ENCODE results near the gene GPATCH2. TPM values are rescaled to one million over a fixed set of nuclear protein-coding genes. Genes with fewer than 3 reads are reported as not detected.

Gene GPATCH2
- total and polyA plus RNA-seq, 10 of the 15 experiments (the other 5 are each of a cell fraction or from before 2014, with no cell fraction given): 3.2 to 12.2 (median 5.4) TPM

GRCh38 chr1:217494767-217495166 lies 136.1 kb downstream of the GPATCH2 start:
- H3K27ac ChIP-seq (ENCODE audit: control insufficient read depth, insufficient read depth): no peak overlapping the region
- CTCF ChIA-PET: no interaction called here
- H3K79me2 ChIP-seq (ENCODE audit: control insufficient read depth, insufficient read depth, low read length): no peaks in the 10 kb centered on the region
- peak; percentile 26 for DNase-seq (ENCODE audit: low read depth, low spot score)
- TF ChIP-seq FOXM1 (IDR thresholded peaks at IDR 0.05; ENCODE audit: low read depth, low read length): no peak
- TF ChIP-seq RUNX3 (IDR thresholded peaks at IDR 0.05; ENCODE audit: low read length): 0 out of 2 replicates have a peak, but pooled peaks have one; percentile 10
- TF ChIP-seq IKZF2 (IDR thresholded peaks at IDR 0.05): peak in 1 of 2 experiments; percentile 15; a peak in 2 of 4 replicates
- TF ChIP-seq BACH1 (IDR thresholded peaks at IDR 0.05; ENCODE audit: borderline replicate concordance): no peak
- TF ChIP-seq JUNB (IDR thresholded peaks at IDR 0.05): peak; percentile 74
- no peak for TF ChIP-seq ELK1 (IDR thresholded peaks at IDR 0.05; ENCODE audit: low read depth, low read length)
- no peak for TF ChIP-seq NR2F1 (conservative IDR thresholded peaks at IDR 0.05)
- TF ChIP-seq ZNF384 (IDR thresholded peaks at IDR 0.05; ENCODE audit: borderline replicate concordance, low read depth, low read length): 0 out of 2 replicates have a peak, but pooled peaks have one; percentile 31
- 0 out of 2 replicates have a peak, but pooled peaks have one; percentile 29 for TF ChIP-seq IRF4 (IDR thresholded peaks at IDR 0.05; ENCODE audit: low read depth, low read length)
- TF ChIP-seq ZNF217 (IDR thresholded peaks at IDR 0.05): no peak
- no peak for TF ChIP-seq NR2C1 (IDR thresholded peaks at IDR 0.05)
- no peak for TF ChIP-seq POU2F2 (IDR thresholded peaks at IDR 0.05; ENCODE audit: borderline replicate concordance, low read depth, low read length)
- no peak for TF ChIP-seq CTCF (IDR thresholded peaks at IDR 0.05 in 2 of 3, conservative IDR thresholded peaks at IDR 0.05 in 1 of 3; ENCODE audit: control insufficient read depth in 2 of 3, extremely low read depth in 1 of 3, insufficient read depth in 1 of 3, low read depth in 3 of 3, low read length in 3 of 3)
- TF ChIP-seq MYC (IDR thresholded peaks at IDR 0.05; ENCODE audit: insufficient read depth, insufficient read length, insufficient replicate concordance, low read length, severe bottlenecking): no peak
- no peak overlapping the region for H3K4me2 ChIP-seq (ENCODE audit: control insufficient read depth, insufficient read depth)
- POLR2A ChIA-PET: no interaction called here
- H3K4me3 ChIP-seq: no peak overlapping the region
- no peaks in the 10 kb centered on the region for H3K9me3 ChIP-seq (replicated peaks; ENCODE audit: control insufficient read depth, insufficient read depth, low read length)
- no peak for FAIRE-seq
- 3% methylated on average over 2 of the region's 2 CpGs for WGBS (ENCODE audit: insufficient coverage, insufficient replicate concordance, low lambda C conversion rate, missing lambda C conversion rate)
- in situ Hi-C loops (cut with MboI): no loop called here
- H3K36me3 ChIP-seq (ENCODE audit: control insufficient read depth in 2 of 2, insufficient read depth in 2 of 2, low read length in 1 of 2): no peaks in the 10 kb centered on the region; a peak in 1 of 4 replicates
- SMC1A ChIA-PET (ENCODE audit: uncharacterized antibody, unreplicated experiment): interaction anchor here (0.6 to 1.7 kb wide), 3 partner anchors 22 to 133 kb away, joined by 3 to 5 read pairs (median 4); no protein-coding TSS in a partner anchor
- H2AFZ ChIP-seq (ENCODE audit: control insufficient read depth, low read depth, low read length): no peak overlapping the region
- peak; percentile 81 for ATAC-seq
- H3K27me3 ChIP-seq (replicated peaks in 1 of 2; ENCODE audit: control insufficient read depth in 2 of 2, insufficient read depth in 2 of 2, low read length in 1 of 2): no peaks in the 10 kb centered on the region
- H3K9ac ChIP-seq (ENCODE audit: control insufficient read depth, insufficient read depth, low read length): no peak overlapping the region
- RAD21 ChIA-PET (ENCODE audit: unreplicated experiment): no interaction called here
- BruUV-seq (replicated peaks): no TSS peak
- intact Hi-C loops (cut with micrococcal nuclease; ENCODE audit: unreplicated experiment): loop anchor here (2.0 kb wide), 1 partner anchor 126 kb away; no protein-coding TSS in a partner anchor
- peaks cover 9% of the 10 kb centered on the region for H3K4me1 ChIP-seq (ENCODE audit: control insufficient read depth, insufficient read depth, low read length)
- no peaks in the 10 kb centered on the region for H4K20me1 ChIP-seq (ENCODE audit: control insufficient read depth, insufficient read depth)

Measured in GM12878 (cell line).